Activated CD8-positive, alpha-beta memory T cell treated with anti-CD3 and anti-CD28 coated beads, Interleukin-2, amount 10 ng/mL, durations not matched to agents 7 days and 5 days (primary cell): ENCODE data around the gene RNF212. TPM values are rescaled to one million over a fixed set of nuclear protein-coding genes. Genes with fewer than 3 reads are reported as not detected.
"Not testable (repeated sequence)": the region's sequence is repeated elsewhere in the genome, so short reads cannot be mapped to it uniquely, and the experiment has no call there.

ENCODE experiments used
- ATAC-seq: fragments of 150-1000 bp; cut with Tn5 transposase; one replicate; pipeline ENCODE4 v1.10.0; 2021; ENCODE audit warnings: moderate library complexity
- CTCF ChIA-PET: fragments of 350-600 bp; sonication (Branson Sonifier 250); formaldehyde crosslinking; loops from one replicate; lab custom pipeline; 2021; ENCODE audit warnings: antibody characterized with exemption; lab: Charles Lee
- DNase-seq: peaks from one replicate; pipeline ENCODE4 v3.0.0-alpha.2; 2020
- H3K27ac Mint-ChIP-seq: one replicate; pipeline ENCODE4 v1.8.0; 2021; ENCODE audit warnings: mild to moderate bottlenecking, mixed read lengths
- H3K27me3 Mint-ChIP-seq: one replicate; pipeline ENCODE4 v1.8.0; 2021; ENCODE audit warnings: mixed read lengths
- H3K36me3 Mint-ChIP-seq: one replicate; pipeline ENCODE4 v1.8.0; 2021; ENCODE audit warnings: mild to moderate bottlenecking, mixed read lengths
- H3K4me1 Mint-ChIP-seq: one replicate; pipeline ENCODE4 v1.8.0; 2021; ENCODE audit warnings: mixed read lengths
- H3K4me3 Mint-ChIP-seq: one replicate; pipeline ENCODE4 v1.8.0; 2021; ENCODE audit warnings: mild to moderate bottlenecking, moderate library complexity, mixed read lengths
- H3K9me3 Mint-ChIP-seq: one replicate; pipeline ENCODE4 v1.8.0; 2022; ENCODE audit warnings: low read depth, mixed read lengths
- total RNA-seq, 2 experiments: library from RNA; stranded (reverse); gene quantifications; one replicate each; pipeline ENCODE4 v1.2.3, GENCODE V29; 2021

RNF212 gene
- total RNA-seq, 2 experiments from 2014 or later = 1.2 to 3.2 TPM

- Mint-ChIP-seq H3K4me3 (peak overlapping the region; percentile 70), H3K9me3 (no peaks in the 10 kb centered on the region), H3K36me3 (peaks cover 7% of the 10 kb centered on the region), H3K27me3 (peaks cover 24% of the 10 kb centered on the region), H3K27ac (peak overlapping the region; percentile 72), H3K4me1 (peaks cover 16% of the 10 kb centered on the region)
- ATAC-seq (peak; percentile 36), DNase-seq (no peak)
- CTCF ChIA-PET = interaction anchor here (0.6 to 3.4 kb wide), 10 partner anchors 26 to 240 kb away, joined by 3 to 19 read pairs (median 4); partner anchors contain the start of gene UVSSA
Observed at GRCh38 chr4:1137063-1137776, 23.9 kb upstream of the RNF212 start.

GRCh38 chr4:1136048-1136447 lies 22.7 kb upstream of the RNF212 start:
- CTCF ChIA-PET = interaction anchor here (0.7 to 3.4 kb wide), 6 partner anchors 32 to 211 kb away, joined by 3 to 19 read pairs (median 6); partner anchors contain the start of gene UVSSA
- Mint-ChIP-seq H3K27ac (no peak overlapping the region), H3K4me3 (no peak overlapping the region), H3K27me3 (peaks cover 12% of the 10 kb centered on the region), H3K36me3 (peaks cover 5% of the 10 kb centered on the region), H3K4me1 (peaks cover 15% of the 10 kb centered on the region), H3K9me3 (no peaks in the 10 kb centered on the region)
- ATAC-seq (no peak), DNase-seq (no peak)

- no peak for DNase-seq
- CTCF ChIA-PET = interaction anchor here (1.1 to 5.8 kb wide), 6 partner anchors 31 to 157 kb away, joined by 3 to 54 read pairs (median 10); partner anchors contain the start of gene MAEA
- Mint-ChIP-seq H3K27ac (no peak overlapping the region), H3K36me3 (no peaks in the 10 kb centered on the region), H3K4me3 (no peak overlapping the region), H3K4me1 (peaks cover 16% of the 10 kb centered on the region), H3K27me3 (peaks cover 5% of the 10 kb centered on the region), H3K9me3 (no peaks in the 10 kb centered on the region)
- ATAC-seq = no peak
Observed at GRCh38 chr4:1133033-1133432, 19.7 kb upstream of the RNF212 start.

GRCh38 chr4:1130316-1131186 lies 17.2 kb upstream of the RNF212 start:
- H3K27ac Mint-ChIP-seq = no peak overlapping the region
- CTCF ChIA-PET = interaction anchor here (0.6 to 5.8 kb wide), 33 partner anchors 9 to 239 kb away, joined by 3 to 54 read pairs (median 4); partner anchors contain the start of genes FGFRL1 and MAEA
- H3K27me3 Mint-ChIP-seq = peaks cover 15% of the 10 kb centered on the region
- peak; percentile 84 for DNase-seq
- H3K4me3 Mint-ChIP-seq = no peak overlapping the region
- H3K9me3 Mint-ChIP-seq = no peaks in the 10 kb centered on the region
- no peaks in the 10 kb centered on the region for H3K36me3 Mint-ChIP-seq
- ATAC-seq = peak; percentile 98
- H3K4me1 Mint-ChIP-seq = peaks cover 4% of the 10 kb centered on the region

GRCh38 chr4:1126506-1126905 lies 13.1 kb upstream of the RNF212 start:
- Mint-ChIP-seq H3K27me3 (peaks cover 20% of the 10 kb centered on the region), H3K27ac (no peak overlapping the region), H3K36me3 (no peaks in the 10 kb centered on the region), H3K4me3 (no peak overlapping the region), H3K4me1 (peaks cover 4% of the 10 kb centered on the region), H3K9me3 (no peaks in the 10 kb centered on the region)
- DNase-seq (no peak), ATAC-seq (no peak)
- CTCF ChIA-PET = interaction anchor here (0.6 to 1.5 kb wide), 2 partner anchors 41 to 231 kb away, joined by 3 read pairs; no protein-coding TSS in a partner anchor

GRCh38 chr4:1125466-1125865 lies 12.1 kb upstream of the RNF212 start:
- H3K27ac Mint-ChIP-seq, ATAC-seq, CTCF ChIA-PET, H3K4me3 Mint-ChIP-seq, H3K36me3 Mint-ChIP-seq, H3K9me3 Mint-ChIP-seq, H3K4me1 Mint-ChIP-seq, DNase-seq: not testable (repeated sequence)
- peaks cover 20% of the 10 kb centered on the region for H3K27me3 Mint-ChIP-seq

- no peak for ATAC-seq
- CTCF ChIA-PET = no interaction called here
Observed at GRCh38 chr4:1124818-1125217, 11.5 kb upstream of the RNF212 start.

GRCh38 chr4:1122505-1122904 lies 9.1 kb upstream of the RNF212 start:
- Mint-ChIP-seq H3K27me3 (peaks cover 24% of the 10 kb centered on the region), H3K4me3 (no peak overlapping the region), H3K4me1 (no peaks in the 10 kb centered on the region), H3K27ac (no peak overlapping the region), H3K36me3 (no peaks in the 10 kb centered on the region), H3K9me3 (no peaks in the 10 kb centered on the region)
- no peak for DNase-seq
- CTCF ChIA-PET = interaction anchor here (1.2 to 1.3 kb wide), 2 partner anchors 8 to 146 kb away, joined by 3 to 6 read pairs; no protein-coding TSS in a partner anchor
- ATAC-seq = no peak

More at GRCh38 chr4:1124818-1125217, 11.5 kb upstream of the RNF212 start:
- Mint-ChIP-seq H3K4me3 (no peak overlapping the region), H3K36me3 (no peaks in the 10 kb centered on the region), H3K9me3 (no peaks in the 10 kb centered on the region), H3K4me1 (no peaks in the 10 kb centered on the region), H3K27ac (no peak overlapping the region), H3K27me3 (peaks cover 20% of the 10 kb centered on the region)
- no peak for DNase-seq

- CTCF ChIA-PET = interaction anchor here (1.0 kb wide), 1 partner anchor 375 kb away, joined by 3 read pairs; no protein-coding TSS in a partner anchor
- H3K9me3 Mint-ChIP-seq = no peaks in the 10 kb centered on the region
- H3K4me3 Mint-ChIP-seq = no peak overlapping the region
- DNase-seq (no peak), ATAC-seq (no peak)
- no peak overlapping the region for H3K27ac Mint-ChIP-seq
- H3K36me3 Mint-ChIP-seq = no peaks in the 10 kb centered on the region
- no peaks in the 10 kb centered on the region for H3K4me1 Mint-ChIP-seq
- peaks cover 30% of the 10 kb centered on the region for H3K27me3 Mint-ChIP-seq
Observed at GRCh38 chr4:1116838-1117237, 3.5 kb upstream of the RNF212 start.

- H3K9me3 Mint-ChIP-seq = no peaks in the 10 kb centered on the region
- H3K27me3 Mint-ChIP-seq = peaks cover 34% of the 10 kb centered on the region
- no peak overlapping the region for H3K4me3 Mint-ChIP-seq
- DNase-seq = no peak
- CTCF ChIA-PET = interaction anchor here (1.6 kb wide), 1 partner anchor 15 kb away, joined by 3 read pairs; no protein-coding TSS in a partner anchor
- H3K27ac Mint-ChIP-seq = no peak overlapping the region
- no peaks in the 10 kb centered on the region for H3K4me1 Mint-ChIP-seq
- no peaks in the 10 kb centered on the region for H3K36me3 Mint-ChIP-seq
- ATAC-seq = no peak
Observed at GRCh38 chr4:1115528-1116293, 2.3 kb upstream of the RNF212 start.

GRCh38 chr4:1112821-1113182 lies 562 bp downstream of the RNF212 start:
- Mint-ChIP-seq H3K4me3 (no peak overlapping the region), H3K4me1 (no peaks in the 10 kb centered on the region), H3K9me3 (no peaks in the 10 kb centered on the region), H3K27me3 (peaks cover 36% of the 10 kb centered on the region), H3K27ac (no peak overlapping the region), H3K36me3 (no peaks in the 10 kb centered on the region)
- DNase-seq (no peak), ATAC-seq (no peak)
- CTCF ChIA-PET = no interaction called here

- CTCF ChIA-PET = no interaction called here
- Mint-ChIP-seq H3K4me1 (no peaks in the 10 kb centered on the region), H3K27me3 (peaks cover 34% of the 10 kb centered on the region), H3K9me3 (no peaks in the 10 kb centered on the region), H3K27ac (no peak overlapping the region), H3K4me3 (no peak overlapping the region), H3K36me3 (no peaks in the 10 kb centered on the region)
- DNase-seq = no peak
- ATAC-seq = no peak
Observed at GRCh38 chr4:1112174-1112820, 1.1 kb downstream of the RNF212 start.
